Ovary (tissue), 10 donors: Measurements from ENCODE around the gene CFHR5. TPM values are rescaled to one million over a fixed set of nuclear protein-coding genes. Genes with fewer than 3 reads are reported as not detected.
"Not testable (repeated sequence)": the region's sequence is repeated elsewhere in the genome, so short reads cannot be mapped to it uniquely, and the experiment has no call there.

Experiments used
- DNase-seq, 5 donors: peaks; one replicate each; pipeline ENCODE4 v3.0.0-alpha.2; 2019 to 2020
- H3K27ac ChIP-seq, 2 donors: fragments of 200-600 bp; one replicate each; pipeline versions ENCODE4 v1.5.1 to v1.8.0; 2019 to 2022
- H3K27me3 ChIP-seq: fragments of 200-600 bp; one replicate; pipeline ENCODE4 v1.8.0; 2022
- H3K36me3 ChIP-seq: fragments of 200-600 bp; sonication (generic); one replicate; pipeline ENCODE4 v1.5.1; 2019
- H3K4me1 ChIP-seq: one replicate; pipeline ENCODE4 v1.8.1; 2013; ENCODE audit warnings: mild to moderate bottlenecking, moderate library complexity; ENCODE audit not compliant: insufficient read depth
- H3K4me3 ChIP-seq: fragments of 200-600 bp; sonication (generic); one replicate; pipeline ENCODE4 v1.5.1; 2017
- H3K9me3 ChIP-seq, 2 donors: fragments of 200-600 bp in 1 of 2; sonication (generic) in 1 of 2; one replicate each; pipeline versions ENCODE4 v1.5.1 to v1.8.1; 2013 to 2019; ENCODE audit warnings: mild to moderate bottlenecking in 1 of 2, moderate library complexity in 1 of 2
- CTCF ChIP-seq, 3 donors: fragments of 450-650 bp in 2 of 3; fragments of 200-600 bp in 1 of 3; IDR thresholded peaks; one replicate each; pipeline versions ENCODE4 v1.5.1 to v1.8.0; 2016 to 2022; ENCODE audit warnings: antibody characterized with exemption in 3 of 3, mild to moderate bottlenecking in 1 of 3
- EP300 ChIP-seq: sonication (generic); formaldehyde crosslinking; IDR thresholded peaks from one replicate; pipeline ENCODE4 v1.6.1; 2017; ENCODE audit warnings: antibody characterized with exemption
- POLR2A ChIP-seq: fragments of 450-650 bp; IDR thresholded peaks from one replicate; pipeline ENCODE4 v1.6.1; 2017; ENCODE audit warnings: antibody characterized with exemption, mild to moderate bottlenecking, moderate library complexity
- WGBS, 3 donors: extraction: QIAGEN DNeasy Blood & Tissue Kit in 1 of 3; methylation state at CpG; one replicate each; pipeline versions ENCODE4 v1.1.5 to v1.1.7; 2013 to 2017; 5-methylcytosine and 5-hydroxymethylcytosine counted together
- intact Hi-C, 4 donors: fragments of 100-400 bp; cut with DNase I; formaldehyde crosslinking; loops; one replicate each; pipeline versions ENCODE4 v1.11.0 to v1.15.1; 2022 to 2023
- long read RNA-seq, 3 donors: library from polyadenylated mRNA in 2 of 3; unstranded in 2 of 3; transcript quantifications; one replicate each; pipeline ENCODE4 v2.0.0 and lab custom pipeline, GENCODE V29; 2021 to 2026
- polyA plus RNA-seq, 2 donors: library from polyadenylated mRNA; stranded (reverse); fragments of 200-250 nt in 1 of 2; fragments of 350-450 nt in 1 of 2; fragmentation: Illumina TruSeq in 1 of 2; extraction: RNeasy Lipid Tissue Mini Kit (QIAGEN cat#74804) in 1 of 2; gene quantifications; one replicate each; pipeline ENCODE4 v1.2.3, GENCODE V29; 2013 to 2014
- total RNA-seq, 7 donors: library from RNA; depleted of rRNA in 2 of 7; stranded (reverse); fragments of >200 nt in 2 of 7; fragmentation: NEBNext Ultra II Directional in 3 of 7; extraction: Animal tissue kit (Norgen Biotek cat#: 25700) in 3 of 7; gene quantifications; one replicate each; pipeline versions ENCODE4 v1.1.0 to v1.2.4, GENCODE V29; 2016 to 2023
- donor health status: DM: no; HTN: no; CAD: no; lungs with moderate emphysema.
- donor health status: DM: no; HTN: no; CAD: no.
- donor health status: Bipolar disorder and iron deficiency.
- donor health status: DM: yes; HTN: yes; CAD: no.
- donor health status: DM: no; HTN: no; CAD: no.
- donor health status: DM: yes; HTN: yes; CAD: no.

CFHR5 gene
- total RNA-seq (not detected), polyA plus RNA-seq (under 1 TPM in 1 of 2 donors, not detected in 1; 0.10 TPM)
- long read RNA-seq, donor 1: 0 reads
- long read RNA-seq, donor 2: 0 reads
- long read RNA-seq, donor 3: 0 reads

DNA sequence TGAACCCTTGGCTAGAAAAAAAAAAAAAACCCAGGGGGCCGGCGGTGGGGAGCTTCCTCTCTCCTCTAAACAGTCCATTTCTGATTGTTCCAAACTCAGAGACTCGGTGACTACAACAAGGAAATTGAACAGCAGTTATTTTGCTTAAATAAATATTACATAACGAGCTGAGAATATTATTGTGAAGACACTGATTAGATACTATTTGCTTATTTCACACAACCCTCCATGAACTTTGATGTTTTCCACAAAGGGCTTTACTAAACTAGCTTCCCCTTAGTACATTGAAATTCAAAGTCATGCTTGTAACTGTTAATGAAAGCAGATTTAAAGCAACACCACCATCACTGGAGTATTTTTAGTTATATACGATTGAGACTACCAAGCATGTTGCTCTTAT lies at the start of gene CFHR5:
CFHR5 (plus strand) TSS at position 279 of the 400 bp plus-strand sequence; CDS start at position 388, 109 bp downstream.
- H3K27ac ChIP-seq: no peak within 1 kb of the TSS
- WGBS, 3 donors: 17 to 49% (median 25%) methylated on average over 5 of the region's 5 CpGs
- no peaks in the 10 kb centered on the region for H3K4me1 ChIP-seq
- H3K36me3 ChIP-seq: no peaks in the 10 kb centered on the region
- H3K27me3 ChIP-seq: no peaks in the 10 kb centered on the region
- DNase-seq: no peak
- intact Hi-C loops: no loop called here
- TF ChIP-seq EP300 (no peak), POLR2A (no peak), CTCF (IDR thresholded peaks at IDR 0.05) (no peak)
- H3K4me3 ChIP-seq: no peak within 1 kb of the TSS
- H3K9me3 ChIP-seq: no peaks in the 10 kb centered on the region

GRCh38 chr1:196932853-196933252 lies 44.5 kb upstream of the CFHR5 start:
- H3K27ac ChIP-seq, H3K36me3 ChIP-seq, H3K4me3 ChIP-seq, intact Hi-C loops, H3K9me3 ChIP-seq, DNase-seq, H3K4me1 ChIP-seq, H3K27me3 ChIP-seq: not testable (repeated sequence)
- WGBS, 3 donors: 83 to 94% (median 91%) methylated on average over 2 of the region's 2 CpGs

- DNase-seq: peak in 1 of 5 donors; percentile 16
- no peaks in the 10 kb centered on the region for H3K4me1 ChIP-seq
- no peak overlapping the region for H3K4me3 ChIP-seq
- H3K27ac ChIP-seq: no peak overlapping the region
- TF ChIP-seq EP300: no peak
- no peak for TF ChIP-seq CTCF (IDR thresholded peaks at IDR 0.05)
- no peak for TF ChIP-seq POLR2A
- H3K27me3 ChIP-seq: no peaks in the 10 kb centered on the region
- WGBS, 3 donors: 90 to 94% (median 93%) methylated on average over 20 to 32 of the region's 32 CpGs
- H3K9me3 ChIP-seq: no peaks in the 10 kb centered on the region
- intact Hi-C loops: no loop called here
- no peaks in the 10 kb centered on the region for H3K36me3 ChIP-seq
These were observed 43.7 kb upstream of the CFHR5 start for GRCh38 chr1:196933531-196934189.

GRCh38 chr1:196941474-196941873 lies 35.9 kb upstream of the CFHR5 start:
- H3K9me3 ChIP-seq, DNase-seq, H3K27ac ChIP-seq, H3K36me3 ChIP-seq, H3K27me3 ChIP-seq, H3K4me3 ChIP-seq, intact Hi-C loops, H3K4me1 ChIP-seq: not testable (repeated sequence)
- 79 to 88% (median 82%) methylated on average over 6 of the region's 6 CpGs for WGBS, 3 donors

- H3K9me3 ChIP-seq, DNase-seq, intact Hi-C loops, H3K27ac ChIP-seq, H3K27me3 ChIP-seq, H3K36me3 ChIP-seq, H3K4me3 ChIP-seq, H3K4me1 ChIP-seq: not testable (repeated sequence)
- no CpG with 5 or more reads among the region's 1 CpG for WGBS, 3 donors
These were observed 33.8 kb upstream of the CFHR5 start, which contains the start of gene CFHR2 for GRCh38 chr1:196943568-196943967. CFHR2 (plus strand) TSS chr1:196943738; CDS start chr1:196943881, 143 bp downstream.

- 68 to 71% (median 69%) methylated on average over 2 of the region's 2 CpGs for WGBS, 3 donors
- intact Hi-C loops: no loop called here
- DNase-seq: no peak
- Histone ChIP-seq H3K4me3 (no peak overlapping the region), H3K27ac (no peak overlapping the region), H3K36me3 (no peaks in the 10 kb centered on the region), H3K4me1 (no peaks in the 10 kb centered on the region), H3K27me3 (no peaks in the 10 kb centered on the region), H3K9me3 (no peaks in the 10 kb centered on the region)
- no peak for TF ChIP-seq EP300
- no peak for TF ChIP-seq CTCF (IDR thresholded peaks at IDR 0.05)
- no peak for TF ChIP-seq POLR2A
These were observed 25.5 kb upstream of the CFHR5 start for GRCh38 chr1:196951711-196952394.
